Gastrocnemius medialis (tissue), 4 donors: ENCODE measurements around the gene UQCC3.

Experiments used
- POLR2A ChIP-seq, 2 donors: fragments of 450-650 bp; IDR thresholded peaks; one replicate each; pipeline ENCODE4 v1.6.1; 2017; ENCODE audit warnings: antibody characterized with exemption in 2 of 2, mild to moderate bottlenecking in 2 of 2, moderate library complexity in 2 of 2
- TF ChIP-seq, protein P1 (sequence below), 5 experiments: fragments of 450-650 bp in 3 of 5; fragments of 200-600 bp in 2 of 5; sonication (generic) in 2 of 5; IDR thresholded peaks in 4 of 5; conservative IDR thresholded peaks in 1 of 5; 1 replicate in 4 of 5; 2 replicates in 1 of 5; pipeline ENCODE4 v1.5.1; 2016 to 2019; ENCODE audit warnings: antibody characterized with exemption in 5 of 5, mild to moderate bottlenecking in 3 of 5, moderate library complexity in 3 of 5

DNA sequence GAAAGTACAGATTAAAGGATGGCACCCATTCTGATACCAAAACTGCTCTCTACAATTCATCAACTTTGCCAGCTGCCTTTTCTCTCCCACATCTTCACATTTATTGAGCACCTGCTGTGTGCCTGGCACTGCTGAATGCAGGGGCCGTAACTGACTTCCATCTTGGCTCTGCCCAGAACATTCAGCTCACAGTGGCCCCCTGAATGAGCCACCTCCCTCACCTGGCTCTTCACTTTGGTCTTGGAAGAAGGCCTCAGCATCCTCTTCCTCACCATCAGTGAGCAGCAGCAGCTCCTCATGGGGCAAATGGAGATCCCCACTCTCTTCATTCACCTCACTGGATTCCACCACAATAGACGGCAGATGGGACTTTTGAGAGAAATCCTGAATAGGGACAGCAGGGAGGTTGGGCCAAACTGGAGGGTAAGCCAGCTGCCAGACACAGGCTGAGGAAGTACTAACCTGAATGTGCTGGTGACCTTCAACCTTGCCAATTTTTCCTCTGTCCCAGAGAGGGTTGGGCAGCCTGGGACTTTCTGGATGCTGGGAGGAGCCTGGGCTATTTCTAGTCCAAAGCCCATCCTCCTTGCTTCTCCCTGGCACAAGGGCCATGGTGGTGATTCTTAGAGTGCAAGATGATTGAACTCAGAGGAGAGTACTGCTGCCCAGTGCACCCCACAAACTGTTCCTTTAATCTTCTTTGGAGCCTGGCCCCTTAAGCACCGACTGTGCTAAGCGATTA is 1.9 kb upstream of the UQCC3 start:
- TF ChIP-seq, protein P1, sequence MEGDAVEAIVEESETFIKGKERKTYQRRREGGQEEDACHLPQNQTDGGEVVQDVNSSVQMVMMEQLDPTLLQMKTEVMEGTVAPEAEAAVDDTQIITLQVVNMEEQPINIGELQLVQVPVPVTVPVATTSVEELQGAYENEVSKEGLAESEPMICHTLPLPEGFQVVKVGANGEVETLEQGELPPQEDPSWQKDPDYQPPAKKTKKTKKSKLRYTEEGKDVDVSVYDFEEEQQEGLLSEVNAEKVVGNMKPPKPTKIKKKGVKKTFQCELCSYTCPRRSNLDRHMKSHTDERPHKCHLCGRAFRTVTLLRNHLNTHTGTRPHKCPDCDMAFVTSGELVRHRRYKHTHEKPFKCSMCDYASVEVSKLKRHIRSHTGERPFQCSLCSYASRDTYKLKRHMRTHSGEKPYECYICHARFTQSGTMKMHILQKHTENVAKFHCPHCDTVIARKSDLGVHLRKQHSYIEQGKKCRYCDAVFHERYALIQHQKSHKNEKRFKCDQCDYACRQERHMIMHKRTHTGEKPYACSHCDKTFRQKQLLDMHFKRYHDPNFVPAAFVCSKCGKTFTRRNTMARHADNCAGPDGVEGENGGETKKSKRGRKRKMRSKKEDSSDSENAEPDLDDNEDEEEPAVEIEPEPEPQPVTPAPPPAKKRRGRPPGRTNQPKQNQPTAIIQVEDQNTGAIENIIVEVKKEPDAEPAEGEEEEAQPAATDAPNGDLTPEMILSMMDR (IDR thresholded peaks at IDR 0.05 in 4 of 5, conservative IDR thresholded peaks at IDR 0.05 in 1 of 5) = no peak
- no peak for TF ChIP-seq POLR2A (IDR thresholded peaks at IDR 0.05)
